ENCODE data around the gene MIDN.

The MIDN gene

GRCh38 chr19:1217366-1217765 lies 31.0 kb upstream of the MIDN start:
- H3K4me3 ChIP-seq (ENCODE audit: low read depth, low read length): no peak overlapping the region
- TF ChIP-seq CTCF (IDR thresholded peaks at IDR 0.05; ENCODE audit: low read depth, low read length): no peak

DNA sequence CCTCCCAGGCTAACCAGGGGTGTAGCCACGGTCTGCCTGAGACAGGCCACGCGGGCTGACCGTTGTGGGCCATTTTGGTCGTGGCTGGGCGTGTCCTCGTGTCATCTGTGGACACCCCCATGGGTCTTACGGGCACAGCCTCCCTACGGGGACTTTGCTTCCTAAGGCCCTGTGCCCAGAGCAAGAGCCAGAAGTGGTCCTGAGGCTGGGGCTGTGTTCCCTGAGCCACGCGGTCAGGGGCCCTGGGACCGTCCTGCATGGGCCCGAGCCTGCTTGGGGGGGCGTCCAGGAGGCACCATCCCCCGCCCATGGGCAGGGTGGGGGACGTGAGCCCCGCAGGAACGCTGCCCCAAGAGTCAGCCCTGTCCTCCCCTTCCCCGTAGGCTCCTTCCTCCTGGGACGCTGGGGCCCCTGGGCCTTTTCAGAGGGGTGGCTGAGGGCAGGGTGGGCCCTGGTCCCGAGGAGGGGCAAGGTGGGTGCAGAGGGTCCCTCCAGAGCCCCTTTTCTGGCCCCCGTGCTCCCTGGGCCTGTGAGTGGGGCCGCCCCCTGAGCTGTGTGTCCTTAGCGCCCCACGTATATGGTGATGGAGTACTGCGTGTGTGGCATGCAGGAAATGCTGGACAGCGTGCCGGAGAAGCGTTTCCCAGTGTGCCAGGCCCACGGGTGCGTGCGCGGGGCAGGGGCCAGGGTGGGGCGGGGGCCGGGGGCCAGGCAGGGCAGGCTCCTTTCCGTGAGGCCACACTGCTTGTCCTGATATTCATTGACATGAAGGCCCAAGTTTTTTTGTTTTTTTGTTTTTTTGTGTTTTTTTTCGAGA lies 29.4 kb upstream of the MIDN start:
- no peak for TF ChIP-seq CTCF (IDR thresholded peaks at IDR 0.05; ENCODE audit: low read depth, low read length)
- H3K4me3 ChIP-seq (ENCODE audit: low read depth, low read length): no peak overlapping the region

GRCh38 chr19:1219786-1220476 lies 28.5 kb upstream of the MIDN start:
- no peak overlapping the region for H3K4me3 ChIP-seq (ENCODE audit: low read depth, low read length)
- TF ChIP-seq CTCF (IDR thresholded peaks at IDR 0.05; ENCODE audit: low read depth, low read length): no peak

DNA sequence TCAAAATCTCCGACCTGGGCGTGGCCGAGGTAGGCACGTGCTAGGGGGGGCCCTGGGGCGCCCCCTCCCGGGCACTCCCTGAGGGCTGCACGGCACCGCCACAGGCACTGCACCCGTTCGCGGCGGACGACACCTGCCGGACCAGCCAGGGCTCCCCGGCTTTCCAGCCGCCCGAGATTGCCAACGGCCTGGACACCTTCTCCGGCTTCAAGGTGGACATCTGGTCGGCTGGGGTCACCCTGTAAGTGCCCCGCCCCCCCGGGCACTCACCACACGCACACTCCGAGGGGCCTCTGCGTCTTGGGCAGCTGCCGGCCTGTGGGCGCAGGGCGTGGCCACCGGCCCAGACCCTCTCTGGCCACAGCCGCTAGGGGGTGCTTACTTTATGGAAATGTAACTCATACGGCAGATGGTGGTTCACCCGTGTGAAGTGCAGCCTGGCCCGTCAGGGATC lies 27.9 kb upstream of the MIDN start:
- no peak for TF ChIP-seq CTCF (IDR thresholded peaks at IDR 0.05; ENCODE audit: low read depth, low read length)
- H3K4me3 ChIP-seq (ENCODE audit: low read depth, low read length): no peak overlapping the region

GRCh38 chr19:1220976-1221903 lies 27.1 kb upstream of the MIDN start:
- TF ChIP-seq CTCF (IDR thresholded peaks at IDR 0.05; ENCODE audit: low read depth, low read length): peak; percentile 65
- no peak overlapping the region for H3K4me3 ChIP-seq (ENCODE audit: low read depth, low read length)

- TF ChIP-seq CTCF (IDR thresholded peaks at IDR 0.05; ENCODE audit: low read depth, low read length): no peak
- H3K4me3 ChIP-seq (ENCODE audit: low read depth, low read length): no peak overlapping the region
These were observed 26.5 kb upstream of the MIDN start for GRCh38 chr19:1221904-1222255.
